WI38 (cell line): ENCODE data around the gene PPP1R2.

ENCODE experiments used
- H3K4me3 ChIP-seq: 2 replicates; pipeline ENCODE4 v1.5.1; 2011; ENCODE audit warnings: low read depth, mild to moderate bottlenecking, control low read depth, low read length
- CTCF ChIP-seq: IDR thresholded peaks from 2 replicates; pipeline ENCODE4 v1.5.1; 2012; ENCODE audit warnings: low read depth, mild to moderate bottlenecking, control low read depth, low read length

Gene PPP1R2

GRCh38 chr3:195548006-195548405 is 4.9 kb upstream of the PPP1R2 start:
- TF ChIP-seq CTCF = no peak
- H3K4me3 ChIP-seq = no peak overlapping the region

GRCh38 chr3:195546130-195546560 is 3.0 kb upstream of the PPP1R2 start:
- no peak overlapping the region for H3K4me3 ChIP-seq
- TF ChIP-seq CTCF = no peak

GRCh38 chr3:195544634-195545033 is 1.5 kb upstream of the PPP1R2 start:
- no peak overlapping the region for H3K4me3 ChIP-seq
- TF ChIP-seq CTCF = no peak

- H3K4me3 ChIP-seq = no peak overlapping the region
- no peak for TF ChIP-seq CTCF
These were observed 1.1 kb upstream of the PPP1R2 start for GRCh38 chr3:195544230-195544536.

GRCh38 chr3:195543500-195544229 is 540 bp upstream of the PPP1R2 start:
- no peak for TF ChIP-seq CTCF
- H3K4me3 ChIP-seq = peak overlapping the region; percentile 80

GRCh38 chr3:195542316-195542697 is 818 bp downstream of the PPP1R2 start:
- no peak for TF ChIP-seq CTCF
- peak overlapping the region; percentile 80 for H3K4me3 ChIP-seq

- no peak overlapping the region for H3K4me3 ChIP-seq
- no peak for TF ChIP-seq CTCF
These were observed 2.6 kb downstream of the PPP1R2 start for GRCh38 chr3:195540511-195540910.
